ENCODE data around the gene NR3C2.

The NR3C2 gene

GRCh38 chr4:148278310-148278709 lies 163.9 kb downstream of the NR3C2 start:
- DNase-seq (ENCODE audit: low read depth): no peak
- H3K4me3 ChIP-seq (ENCODE audit: low read depth, low read length): no peak overlapping the region

- H3K4me3 ChIP-seq (ENCODE audit: low read depth, low read length): no peak overlapping the region
- no peak for DNase-seq (ENCODE audit: low read depth)
Observed at GRCh38 chr4:148275266-148275665, 166.9 kb downstream of the NR3C2 start.

- DNase-seq (ENCODE audit: low read depth): no peak
- H3K4me3 ChIP-seq (ENCODE audit: low read depth, low read length): no peak overlapping the region
Observed at GRCh38 chr4:148273501-148273986, 168.7 kb downstream of the NR3C2 start.

GRCh38 chr4:148271166-148271565 lies 171.0 kb downstream of the NR3C2 start:
- no peak for DNase-seq (ENCODE audit: low read depth)
- H3K4me3 ChIP-seq (ENCODE audit: low read depth, low read length): no peak overlapping the region

- H3K4me3 ChIP-seq (ENCODE audit: low read depth, low read length): no peak overlapping the region
Observed at GRCh38 chr4:148270630-148271029, 171.6 kb downstream of the NR3C2 start.

GRCh38 chr4:148268835-148269234 lies 173.4 kb downstream of the NR3C2 start:
- DNase-seq (ENCODE audit: low read depth): no peak
- no peak overlapping the region for H3K4me3 ChIP-seq (ENCODE audit: low read depth, low read length)

More at GRCh38 chr4:148270630-148271029, 171.6 kb downstream of the NR3C2 start:
- DNase-seq (ENCODE audit: low read depth): no peak

GRCh38 chr4:148266921-148267320 lies 175.3 kb downstream of the NR3C2 start:
- no peak overlapping the region for H3K4me3 ChIP-seq (ENCODE audit: low read depth, low read length)
- no peak for DNase-seq (ENCODE audit: low read depth)

- H3K4me3 ChIP-seq (ENCODE audit: low read depth, low read length): no peak overlapping the region
- DNase-seq (ENCODE audit: low read depth): no peak
Observed at GRCh38 chr4:148266240-148266639, 176.0 kb downstream of the NR3C2 start.

- H3K4me3 ChIP-seq (ENCODE audit: low read depth, low read length): no peak overlapping the region
- DNase-seq (ENCODE audit: low read depth): no peak
Observed at GRCh38 chr4:148265627-148266026, 176.6 kb downstream of the NR3C2 start.

- H3K4me3 ChIP-seq (ENCODE audit: low read depth, low read length): no peak overlapping the region
- DNase-seq (ENCODE audit: low read depth): no peak
Observed at GRCh38 chr4:148263802-148264201, 178.4 kb downstream of the NR3C2 start.

- H3K4me3 ChIP-seq (ENCODE audit: low read depth, low read length): no peak overlapping the region
- no peak for DNase-seq (ENCODE audit: low read depth)
Observed at GRCh38 chr4:148263127-148263526, 179.1 kb downstream of the NR3C2 start.

- H3K4me3 ChIP-seq (ENCODE audit: low read depth, low read length): no peak overlapping the region
- DNase-seq (ENCODE audit: low read depth): no peak
Observed at GRCh38 chr4:148261848-148262247, 180.4 kb downstream of the NR3C2 start.

- DNase-seq (ENCODE audit: low read depth): no peak
Observed at GRCh38 chr4:148259841-148260240, 182.4 kb downstream of the NR3C2 start.

GRCh38 chr4:148258535-148258934 lies 183.7 kb downstream of the NR3C2 start:
- no peak overlapping the region for H3K4me3 ChIP-seq (ENCODE audit: low read depth, low read length)
- DNase-seq (ENCODE audit: low read depth): no peak

More at GRCh38 chr4:148259841-148260240, 182.4 kb downstream of the NR3C2 start:
- no peak overlapping the region for H3K4me3 ChIP-seq (ENCODE audit: low read depth, low read length)

GRCh38 chr4:148255344-148255720 lies 186.9 kb downstream of the NR3C2 start:
- DNase-seq (ENCODE audit: low read depth): no peak
- no peak overlapping the region for H3K4me3 ChIP-seq (ENCODE audit: low read depth, low read length)

GRCh38 chr4:148254621-148255343 lies 187.4 kb downstream of the NR3C2 start:
- DNase-seq (ENCODE audit: low read depth): no peak
- H3K4me3 ChIP-seq (ENCODE audit: low read depth, low read length): no peak overlapping the region

GRCh38 chr4:148253768-148254167 lies 188.4 kb downstream of the NR3C2 start:
- no peak for DNase-seq (ENCODE audit: low read depth)
- H3K4me3 ChIP-seq (ENCODE audit: low read depth, low read length): no peak overlapping the region

- no peak overlapping the region for H3K4me3 ChIP-seq (ENCODE audit: low read depth, low read length)
- DNase-seq (ENCODE audit: low read depth): no peak
Observed at GRCh38 chr4:148248824-148249223, 193.4 kb downstream of the NR3C2 start.

- no peak overlapping the region for H3K4me3 ChIP-seq (ENCODE audit: low read depth, low read length)
- no peak for DNase-seq (ENCODE audit: low read depth)
Observed at GRCh38 chr4:148245015-148245414, 197.2 kb downstream of the NR3C2 start.

- DNase-seq (ENCODE audit: low read depth): no peak
- H3K4me3 ChIP-seq (ENCODE audit: low read depth, low read length): no peak overlapping the region
Observed at GRCh38 chr4:148243837-148244236, 198.4 kb downstream of the NR3C2 start.

- no peak for DNase-seq (ENCODE audit: low read depth)
- no peak overlapping the region for H3K4me3 ChIP-seq (ENCODE audit: low read depth, low read length)
Observed at GRCh38 chr4:148240241-148240640, 202.0 kb downstream of the NR3C2 start.
